ENCODE results near the gene SLC2A8. TPM values are rescaled to one million over a fixed set of nuclear protein-coding genes. Genes with fewer than 3 reads are reported as not detected.

SLC2A8 gene
- total and polyA plus RNA-seq, 3 donors from 2014 or later, result 62.7 to 128 (median 68.6) TPM

DNA sequence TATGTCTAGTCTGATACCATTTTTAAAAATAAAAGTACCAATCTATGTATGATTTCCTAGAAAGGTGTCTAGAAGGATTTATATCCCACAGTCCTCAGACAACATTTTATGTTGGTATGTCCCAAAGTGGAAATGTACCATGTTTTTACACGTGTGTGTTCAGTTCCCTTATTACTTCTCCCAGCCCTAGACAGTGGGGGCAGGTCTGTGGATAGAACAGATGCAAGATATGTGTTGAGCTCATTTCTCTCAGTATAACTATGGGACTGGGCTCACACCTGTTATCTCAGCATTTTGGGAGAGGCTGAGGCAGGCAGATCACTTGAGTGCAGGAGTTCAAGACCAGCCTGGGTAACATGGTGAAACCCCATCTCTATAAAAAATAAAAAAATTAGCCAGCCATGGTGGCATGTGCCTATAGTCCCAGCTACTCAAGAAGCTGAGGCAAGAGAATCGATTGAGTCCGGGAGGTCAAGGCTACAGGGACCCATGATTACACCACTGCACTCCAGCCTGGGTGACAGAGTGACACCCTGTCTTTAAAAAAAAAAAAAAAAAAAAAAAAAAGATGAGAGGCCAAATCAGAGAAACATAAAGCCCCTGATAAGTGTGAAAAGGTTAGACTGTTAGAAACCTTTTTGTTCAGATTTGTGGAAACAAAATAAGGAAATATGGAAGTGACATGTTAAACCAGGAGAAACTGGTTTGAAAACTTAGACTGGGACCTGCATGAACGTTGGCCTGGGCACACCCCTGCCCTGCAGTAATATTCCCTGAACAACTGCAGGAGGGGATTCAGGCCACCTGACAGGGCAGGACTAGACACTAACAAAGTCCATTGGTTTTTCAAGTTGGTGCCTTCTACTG lies 7.4 kb upstream of the SLC2A8 start:
- intact Hi-C loops (cut with DNase I; ENCODE audit: low total_unique reads), result no loop called here
- Histone ChIP-seq H3K27ac (peak overlapping the region in 1 of 2 donors; percentile 59), H3K4me3 (no peak overlapping the region), H3K36me3 (ENCODE audit: low read depth, missing control alignments) (no peaks in the 10 kb centered on the region), H3K27me3 (no peaks in the 10 kb centered on the region), H3K9me3 (no peaks in the 10 kb centered on the region), H3K4me1 (no peaks in the 10 kb centered on the region)
- DNase-seq, result no peak
- WGBS, 2 donors, result 77 to 83% methylated on average over 4 of the region's 4 CpGs
- no peak for TF ChIP-seq POLR2A (IDR thresholded peaks at IDR 0.05)
- TF ChIP-seq, protein P1, sequence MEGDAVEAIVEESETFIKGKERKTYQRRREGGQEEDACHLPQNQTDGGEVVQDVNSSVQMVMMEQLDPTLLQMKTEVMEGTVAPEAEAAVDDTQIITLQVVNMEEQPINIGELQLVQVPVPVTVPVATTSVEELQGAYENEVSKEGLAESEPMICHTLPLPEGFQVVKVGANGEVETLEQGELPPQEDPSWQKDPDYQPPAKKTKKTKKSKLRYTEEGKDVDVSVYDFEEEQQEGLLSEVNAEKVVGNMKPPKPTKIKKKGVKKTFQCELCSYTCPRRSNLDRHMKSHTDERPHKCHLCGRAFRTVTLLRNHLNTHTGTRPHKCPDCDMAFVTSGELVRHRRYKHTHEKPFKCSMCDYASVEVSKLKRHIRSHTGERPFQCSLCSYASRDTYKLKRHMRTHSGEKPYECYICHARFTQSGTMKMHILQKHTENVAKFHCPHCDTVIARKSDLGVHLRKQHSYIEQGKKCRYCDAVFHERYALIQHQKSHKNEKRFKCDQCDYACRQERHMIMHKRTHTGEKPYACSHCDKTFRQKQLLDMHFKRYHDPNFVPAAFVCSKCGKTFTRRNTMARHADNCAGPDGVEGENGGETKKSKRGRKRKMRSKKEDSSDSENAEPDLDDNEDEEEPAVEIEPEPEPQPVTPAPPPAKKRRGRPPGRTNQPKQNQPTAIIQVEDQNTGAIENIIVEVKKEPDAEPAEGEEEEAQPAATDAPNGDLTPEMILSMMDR (IDR thresholded peaks at IDR 0.05), result no peak

DNA sequence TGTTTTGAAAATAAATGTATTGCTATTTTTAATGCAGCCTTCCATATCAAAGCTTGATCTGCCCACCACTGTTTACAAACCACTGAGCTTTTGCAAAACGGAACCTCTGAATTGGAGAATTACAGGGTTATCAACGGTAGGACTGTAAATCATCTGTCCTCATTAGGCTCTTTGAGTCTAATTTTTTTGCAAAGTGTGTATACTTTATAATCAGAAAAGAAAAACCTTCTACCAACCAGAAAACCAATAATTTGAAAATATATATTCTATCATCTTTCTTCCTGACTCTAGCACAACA lies 6.8 kb upstream of the SLC2A8 start:
- no peak overlapping the region for H3K4me3 ChIP-seq
- no peaks in the 10 kb centered on the region for H3K27me3 ChIP-seq
- H3K9me3 ChIP-seq, result no peaks in the 10 kb centered on the region
- no peaks in the 10 kb centered on the region for H3K36me3 ChIP-seq (ENCODE audit: low read depth, missing control alignments)
- WGBS, 2 donors, result 69 to 84% methylated on average over 2 of the region's 2 CpGs
- H3K27ac ChIP-seq, result no peak overlapping the region
- no peaks in the 10 kb centered on the region for H3K4me1 ChIP-seq
- intact Hi-C loops (cut with DNase I; ENCODE audit: low total_unique reads), result no loop called here
- TF ChIP-seq POLR2A (IDR thresholded peaks at IDR 0.05), result no peak
- TF ChIP-seq, protein P1 (IDR thresholded peaks at IDR 0.05), result no peak
- no peak for DNase-seq

DNA sequence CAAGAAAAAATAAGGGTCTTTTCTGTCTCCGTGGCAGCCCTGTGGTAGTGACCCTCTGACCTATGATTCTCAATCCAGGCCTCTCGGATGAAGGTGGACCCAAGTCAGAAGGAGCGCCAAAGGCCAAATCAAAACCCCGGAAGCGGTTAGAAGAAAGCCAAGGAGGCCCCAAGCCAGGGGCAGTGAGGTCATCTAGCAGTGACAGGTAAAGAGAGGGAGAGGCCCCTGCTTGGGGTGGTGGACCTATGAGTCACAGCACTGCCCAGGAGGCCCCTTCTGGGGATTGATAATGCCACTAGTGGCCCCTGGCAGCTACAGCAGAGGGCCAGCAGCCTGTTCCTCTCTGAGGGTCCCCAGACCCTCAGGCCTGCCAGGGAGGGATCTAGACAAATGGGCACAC lies 6.4 kb upstream of the SLC2A8 start:
- intact Hi-C loops (cut with DNase I; ENCODE audit: low total_unique reads), result no loop called here
- DNase-seq, result no peak
- Histone ChIP-seq H3K9me3 (no peaks in the 10 kb centered on the region), H3K27me3 (no peaks in the 10 kb centered on the region), H3K4me3 (no peak overlapping the region), H3K4me1 (no peaks in the 10 kb centered on the region), H3K27ac (no peak overlapping the region), H3K36me3 (ENCODE audit: low read depth, missing control alignments) (no peaks in the 10 kb centered on the region)
- TF ChIP-seq POLR2A (IDR thresholded peaks at IDR 0.05), result no peak
- TF ChIP-seq, protein P1 (IDR thresholded peaks at IDR 0.05), result no peak
- 76 to 80% methylated on average over 5 of the region's 5 CpGs for WGBS, 2 donors

DNA sequence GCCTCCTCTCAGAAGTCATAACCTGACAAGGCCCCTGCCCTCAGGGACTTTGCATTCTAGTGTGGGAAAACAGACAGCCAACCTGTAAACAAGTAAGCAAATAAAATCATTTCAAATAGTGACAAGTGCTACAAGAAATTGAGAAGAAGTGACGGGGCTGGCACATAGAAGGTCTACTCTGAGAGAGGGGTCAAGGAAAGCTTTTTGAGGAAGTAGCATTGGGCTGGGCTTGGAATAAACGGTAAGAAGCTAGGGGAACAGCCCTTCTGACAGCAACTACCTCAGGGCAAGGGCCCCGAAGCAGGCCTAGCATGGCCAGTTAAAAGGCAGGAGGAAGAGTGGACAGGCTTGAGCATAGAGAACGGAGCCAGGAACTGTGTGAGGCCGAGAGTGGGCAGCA lies 4.8 kb upstream of the SLC2A8 start:
- H3K9me3 ChIP-seq, result no peaks in the 10 kb centered on the region
- TF ChIP-seq, protein P1 (IDR thresholded peaks at IDR 0.05), result no peak
- TF ChIP-seq POLR2A (IDR thresholded peaks at IDR 0.05), result no peak
- H3K4me3 ChIP-seq, result no peak overlapping the region
- 88 to 89% methylated on average over 5 of the region's 5 CpGs for WGBS, 2 donors
- H3K36me3 ChIP-seq (ENCODE audit: low read depth, missing control alignments), result no peaks in the 10 kb centered on the region
- H3K4me1 ChIP-seq, result no peaks in the 10 kb centered on the region
- intact Hi-C loops (cut with DNase I; ENCODE audit: low total_unique reads), result no loop called here
- H3K27ac ChIP-seq, result no peak overlapping the region
- H3K27me3 ChIP-seq, result no peaks in the 10 kb centered on the region
- DNase-seq, result no peak

DNA sequence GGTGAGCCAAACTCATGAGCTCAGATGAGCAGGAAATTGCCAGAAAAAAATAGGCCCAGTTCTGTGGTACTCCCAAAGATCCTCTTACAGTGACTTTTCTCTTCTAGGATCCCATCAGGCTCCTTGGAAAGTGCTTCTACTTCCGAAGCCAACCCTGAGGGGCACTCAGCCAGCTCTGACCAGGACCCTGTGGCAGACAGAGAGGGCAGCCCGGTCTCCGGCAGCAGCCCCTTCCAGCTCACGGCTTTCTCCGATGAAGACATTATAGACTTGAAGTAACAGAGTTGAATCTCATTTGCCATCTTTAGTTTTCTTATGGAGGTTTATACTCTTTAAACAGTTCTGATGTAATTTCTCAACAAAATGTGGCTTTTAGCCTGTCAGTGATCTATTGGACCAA lies 4.0 kb upstream of the SLC2A8 start:
- no peak overlapping the region for H3K4me3 ChIP-seq
- H3K36me3 ChIP-seq (ENCODE audit: low read depth, missing control alignments), result no peaks in the 10 kb centered on the region
- no peak overlapping the region for H3K27ac ChIP-seq
- no peak for DNase-seq
- peaks cover 2% of the 10 kb centered on the region for H3K4me1 ChIP-seq
- TF ChIP-seq, protein P1 (IDR thresholded peaks at IDR 0.05), result no peak
- no peak for TF ChIP-seq POLR2A (IDR thresholded peaks at IDR 0.05)
- H3K27me3 ChIP-seq, result no peaks in the 10 kb centered on the region
- 95 to 96% methylated on average over 5 of the region's 5 CpGs for WGBS, 2 donors
- H3K9me3 ChIP-seq, result no peaks in the 10 kb centered on the region
- intact Hi-C loops (cut with DNase I; ENCODE audit: low total_unique reads), result no loop called here
